ENCODE measurements around the gene PTPRJ.

Gene PTPRJ

GRCh38 chr11:48078689-48079088 lies 98.3 kb downstream of the PTPRJ start:
- TF ChIP-seq, protein P1, sequence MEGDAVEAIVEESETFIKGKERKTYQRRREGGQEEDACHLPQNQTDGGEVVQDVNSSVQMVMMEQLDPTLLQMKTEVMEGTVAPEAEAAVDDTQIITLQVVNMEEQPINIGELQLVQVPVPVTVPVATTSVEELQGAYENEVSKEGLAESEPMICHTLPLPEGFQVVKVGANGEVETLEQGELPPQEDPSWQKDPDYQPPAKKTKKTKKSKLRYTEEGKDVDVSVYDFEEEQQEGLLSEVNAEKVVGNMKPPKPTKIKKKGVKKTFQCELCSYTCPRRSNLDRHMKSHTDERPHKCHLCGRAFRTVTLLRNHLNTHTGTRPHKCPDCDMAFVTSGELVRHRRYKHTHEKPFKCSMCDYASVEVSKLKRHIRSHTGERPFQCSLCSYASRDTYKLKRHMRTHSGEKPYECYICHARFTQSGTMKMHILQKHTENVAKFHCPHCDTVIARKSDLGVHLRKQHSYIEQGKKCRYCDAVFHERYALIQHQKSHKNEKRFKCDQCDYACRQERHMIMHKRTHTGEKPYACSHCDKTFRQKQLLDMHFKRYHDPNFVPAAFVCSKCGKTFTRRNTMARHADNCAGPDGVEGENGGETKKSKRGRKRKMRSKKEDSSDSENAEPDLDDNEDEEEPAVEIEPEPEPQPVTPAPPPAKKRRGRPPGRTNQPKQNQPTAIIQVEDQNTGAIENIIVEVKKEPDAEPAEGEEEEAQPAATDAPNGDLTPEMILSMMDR (IDR thresholded peaks at IDR 0.05; ENCODE audit: insufficient read depth, low read depth, low read length, missing control alignments), result no peak

GRCh38 chr11:48079596-48079995 lies 99.2 kb downstream of the PTPRJ start:
- TF ChIP-seq, protein P1 (IDR thresholded peaks at IDR 0.05; ENCODE audit: insufficient read depth, low read depth, low read length, missing control alignments), result no peak
- no peak for DNase-seq (ENCODE audit: low read depth)
- H3K4me3 ChIP-seq (ENCODE audit: low read length), result no peak overlapping the region

More at GRCh38 chr11:48078689-48079088, 98.3 kb downstream of the PTPRJ start:
- no peak for DNase-seq (ENCODE audit: low read depth)
- H3K4me3 ChIP-seq (ENCODE audit: low read length), result no peak overlapping the region

DNA sequence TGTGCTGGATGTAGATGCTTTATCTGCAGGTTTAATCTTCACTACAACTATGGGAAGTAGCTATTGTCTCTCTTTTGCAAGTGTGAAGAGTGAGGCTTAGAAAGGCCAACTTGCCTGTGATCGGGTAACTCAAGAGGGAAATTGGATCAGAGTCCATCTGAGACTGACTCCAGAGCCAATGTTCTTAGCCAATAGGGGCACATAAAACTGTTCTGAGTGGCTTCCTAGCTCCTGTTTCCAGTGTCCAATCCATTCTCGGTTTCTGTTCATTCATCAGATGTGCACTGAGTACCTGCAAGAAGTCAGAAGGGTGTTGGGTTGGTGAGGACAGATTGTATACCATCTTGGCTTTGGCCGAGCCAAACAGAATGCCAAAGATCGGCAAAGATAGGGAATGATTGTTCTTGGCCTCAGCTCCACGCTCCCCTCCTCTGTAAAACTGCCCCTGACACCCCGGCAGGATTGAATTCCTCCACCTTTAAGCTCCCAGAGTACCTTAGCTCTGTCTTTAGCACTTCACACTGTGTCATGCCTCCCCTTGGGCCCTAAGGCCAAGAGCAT lies 100.0 kb downstream of the PTPRJ start:
- TF ChIP-seq, protein P1 (IDR thresholded peaks at IDR 0.05; ENCODE audit: insufficient read depth, low read depth, low read length, missing control alignments), result no peak
- H3K4me3 ChIP-seq (ENCODE audit: low read length), result no peak overlapping the region
- DNase-seq (ENCODE audit: low read depth), result no peak

- peak; percentile 34 for DNase-seq (ENCODE audit: low read depth)
- TF ChIP-seq, protein P1 (IDR thresholded peaks at IDR 0.05; ENCODE audit: insufficient read depth, low read depth, low read length, missing control alignments), result no peak
- H3K4me3 ChIP-seq (ENCODE audit: low read length), result no peak overlapping the region
These were observed 101.0 kb downstream of the PTPRJ start for GRCh38 chr11:48081151-48082010.

- DNase-seq (ENCODE audit: low read depth), result no peak
- TF ChIP-seq, protein P1 (IDR thresholded peaks at IDR 0.05; ENCODE audit: insufficient read depth, low read depth, low read length, missing control alignments), result no peak
- H3K4me3 ChIP-seq (ENCODE audit: low read length), result no peak overlapping the region
These were observed 102.4 kb downstream of the PTPRJ start for GRCh38 chr11:48082771-48083170.

DNA sequence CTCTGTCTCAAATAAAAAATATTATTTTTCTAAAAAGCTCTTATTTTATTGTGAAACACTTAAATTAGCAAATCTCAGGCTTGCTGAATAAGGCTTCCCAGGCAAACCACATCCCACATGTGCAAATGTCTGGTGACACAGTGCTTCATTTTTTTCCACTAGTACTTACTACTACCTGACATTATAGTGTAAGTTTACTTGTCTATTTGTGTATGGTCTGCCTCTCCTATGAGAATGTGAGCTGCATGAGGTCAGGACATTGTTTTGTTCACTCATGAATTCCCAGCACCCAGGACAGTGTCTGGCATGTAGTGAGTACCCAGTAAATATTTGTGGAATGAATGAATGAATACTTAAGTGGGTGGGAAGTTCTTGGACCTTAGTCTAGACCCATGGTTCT lies 103.1 kb downstream of the PTPRJ start:
- no peak for DNase-seq (ENCODE audit: low read depth)
- no peak overlapping the region for H3K4me3 ChIP-seq (ENCODE audit: low read length)
- TF ChIP-seq, protein P1 (IDR thresholded peaks at IDR 0.05; ENCODE audit: insufficient read depth, low read depth, low read length, missing control alignments), result no peak
